GM06990 (cell line): ENCODE measurements around the gene BHLHE40.

Experiments
- DNase-seq: peaks from one replicate; pipeline ENCODE4 v3.0.0-alpha.2; 2011; ENCODE audit not compliant: insufficient read length; ENCODE audit errors: extremely low read depth
- H3K27me3 ChIP-seq: replicated peaks from 2 replicates; pipeline ENCODE4 v1.6.0; 2011; ENCODE audit warnings: low read length; ENCODE audit not compliant: control insufficient read depth, insufficient read depth
- H3K36me3 ChIP-seq: 2 replicates; pipeline ENCODE4 v1.5.1; 2011; ENCODE audit warnings: low read length; ENCODE audit not compliant: control insufficient read depth, insufficient read depth
- H3K4me3 ChIP-seq: replicated peaks from 2 replicates; pipeline ENCODE4 v1.5.1; 2011; ENCODE audit warnings: low read depth, mild to moderate bottlenecking, control low read depth, low read length
- TF ChIP-seq, protein P1 (sequence below): IDR thresholded peaks from 2 replicates; pipeline ENCODE4 v1.5.1; 2011; ENCODE audit warnings: low read length, control low read depth, mild to moderate bottlenecking, inconsistent platforms; ENCODE audit not compliant: insufficient read depth, poor library complexity, severe bottlenecking

Gene BHLHE40

GRCh38 chr3:4938281-4938982 is 40.8 kb upstream of the BHLHE40 start:
- DNase-seq: no peak
- no peaks in the 10 kb centered on the region for H3K36me3 ChIP-seq
- TF ChIP-seq, protein P1, sequence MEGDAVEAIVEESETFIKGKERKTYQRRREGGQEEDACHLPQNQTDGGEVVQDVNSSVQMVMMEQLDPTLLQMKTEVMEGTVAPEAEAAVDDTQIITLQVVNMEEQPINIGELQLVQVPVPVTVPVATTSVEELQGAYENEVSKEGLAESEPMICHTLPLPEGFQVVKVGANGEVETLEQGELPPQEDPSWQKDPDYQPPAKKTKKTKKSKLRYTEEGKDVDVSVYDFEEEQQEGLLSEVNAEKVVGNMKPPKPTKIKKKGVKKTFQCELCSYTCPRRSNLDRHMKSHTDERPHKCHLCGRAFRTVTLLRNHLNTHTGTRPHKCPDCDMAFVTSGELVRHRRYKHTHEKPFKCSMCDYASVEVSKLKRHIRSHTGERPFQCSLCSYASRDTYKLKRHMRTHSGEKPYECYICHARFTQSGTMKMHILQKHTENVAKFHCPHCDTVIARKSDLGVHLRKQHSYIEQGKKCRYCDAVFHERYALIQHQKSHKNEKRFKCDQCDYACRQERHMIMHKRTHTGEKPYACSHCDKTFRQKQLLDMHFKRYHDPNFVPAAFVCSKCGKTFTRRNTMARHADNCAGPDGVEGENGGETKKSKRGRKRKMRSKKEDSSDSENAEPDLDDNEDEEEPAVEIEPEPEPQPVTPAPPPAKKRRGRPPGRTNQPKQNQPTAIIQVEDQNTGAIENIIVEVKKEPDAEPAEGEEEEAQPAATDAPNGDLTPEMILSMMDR: no peak
- H3K4me3 ChIP-seq: no peak overlapping the region
- no peaks in the 10 kb centered on the region for H3K27me3 ChIP-seq

GRCh38 chr3:4939276-4939675 is 40.0 kb upstream of the BHLHE40 start:
- H3K36me3 ChIP-seq: no peaks in the 10 kb centered on the region
- TF ChIP-seq, protein P1: no peak
- DNase-seq: no peak
- H3K4me3 ChIP-seq: no peak overlapping the region
- no peaks in the 10 kb centered on the region for H3K27me3 ChIP-seq

DNA sequence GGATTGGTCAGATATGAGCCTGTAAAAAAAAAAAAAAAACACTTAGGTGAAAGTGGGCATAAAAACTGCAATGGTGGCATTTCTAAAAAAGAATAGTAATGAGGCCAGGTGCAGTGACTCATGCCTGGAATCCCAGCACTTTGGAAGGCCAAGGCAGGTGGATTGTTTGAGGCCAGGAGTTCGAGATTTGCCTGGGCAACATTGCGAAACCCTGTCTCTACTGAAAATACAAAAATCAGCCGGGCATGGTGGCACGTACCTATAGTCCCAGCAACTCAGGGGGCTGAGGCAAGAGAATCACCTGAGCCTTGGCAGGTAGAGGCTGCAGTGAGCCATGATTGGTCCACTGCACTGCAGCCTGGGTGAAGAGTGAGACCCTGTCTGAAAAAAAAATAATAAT is 38.3 kb upstream of the BHLHE40 start:
- Histone ChIP-seq H3K4me3 (no peak overlapping the region), H3K36me3 (no peaks in the 10 kb centered on the region), H3K27me3 (no peaks in the 10 kb centered on the region)
- no peak for DNase-seq
- TF ChIP-seq, protein P1: no peak

DNA sequence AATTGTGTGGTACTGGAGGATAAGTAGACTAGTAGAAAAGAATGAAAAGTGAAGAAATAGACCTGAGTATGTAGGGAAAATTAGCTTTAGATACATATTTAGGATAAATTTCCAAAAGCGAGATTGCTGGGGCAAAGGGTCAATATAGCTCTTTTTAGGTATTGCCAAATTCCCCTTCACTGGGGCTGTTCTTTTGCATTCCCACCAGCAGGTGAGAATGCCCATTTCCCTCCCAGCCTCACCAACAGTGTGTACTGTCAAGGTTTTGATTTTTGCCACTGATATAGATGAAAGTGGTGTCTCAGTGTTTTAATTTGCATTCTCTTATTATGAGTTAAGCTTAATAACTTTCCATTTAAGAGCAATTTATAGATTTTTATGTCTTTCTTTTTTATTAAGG is 35.7 kb upstream of the BHLHE40 start:
- no peak for DNase-seq

GRCh38 chr3:4945324-4945723 is 33.9 kb upstream of the BHLHE40 start:
- H3K4me3 ChIP-seq: no peak overlapping the region
- TF ChIP-seq, protein P1: no peak
- H3K36me3 ChIP-seq: no peaks in the 10 kb centered on the region
- no peak for DNase-seq
- no peaks in the 10 kb centered on the region for H3K27me3 ChIP-seq

More for the DNA sequence above, 35.7 kb upstream of the BHLHE40 start:
- H3K4me3 ChIP-seq: no peak overlapping the region
- no peaks in the 10 kb centered on the region for H3K36me3 ChIP-seq
- TF ChIP-seq, protein P1: no peak
- no peaks in the 10 kb centered on the region for H3K27me3 ChIP-seq

DNA sequence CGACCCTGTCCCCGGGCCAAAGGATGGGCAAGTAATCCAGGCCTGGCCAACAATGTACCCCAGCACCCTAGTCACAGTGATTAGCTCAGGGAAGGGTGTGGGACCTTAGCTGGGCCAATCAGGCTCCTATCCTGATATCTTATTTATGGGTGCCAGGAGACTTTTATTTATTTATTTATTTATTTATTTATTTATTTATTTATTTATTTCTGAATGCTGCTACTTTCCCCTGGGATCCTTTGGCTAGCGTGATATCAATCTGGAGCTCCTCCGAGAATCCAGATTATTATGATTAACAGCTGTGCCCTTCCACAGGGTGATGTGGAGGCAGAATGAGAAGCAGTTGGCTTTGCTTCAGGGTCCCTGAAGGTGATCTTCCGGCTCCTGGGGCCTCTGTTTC is 32.2 kb upstream of the BHLHE40 start:
- H3K27me3 ChIP-seq: no peaks in the 10 kb centered on the region
- DNase-seq: no peak
- no peak overlapping the region for H3K4me3 ChIP-seq
- TF ChIP-seq, protein P1: no peak
- no peaks in the 10 kb centered on the region for H3K36me3 ChIP-seq
